KOPT-K1 (cell line): ENCODE data around the gene GLB1L.
A peak's percentile ranks its signal among the peaks of the same experiment; 100 is the strongest.
"Not testable (repeated sequence)": the region's sequence is repeated elsewhere in the genome, so short reads cannot be mapped to it uniquely, and the experiment has no call there.

Experiments
- H3K27ac ChIP-seq: fragments of 200-600 bp; sonication (generic); 2 replicates; pipeline ENCODE4 v1.5.1; 2016; ENCODE audit warnings: antibody characterized with exemption, mild to moderate bottlenecking, low read depth, low read length; ENCODE audit not compliant: poor library complexity, severe bottlenecking
- H3K36me3 ChIP-seq: fragments of 200-600 bp; sonication (generic); 2 replicates; pipeline ENCODE4 v1.5.1; 2017; ENCODE audit warnings: antibody characterized with exemption, mild to moderate bottlenecking, low read length, moderate library complexity; ENCODE audit not compliant: insufficient read depth
- H3K9me3 ChIP-seq: fragments of 200-600 bp; sonication (generic); 2 replicates; pipeline ENCODE4 v1.5.1; 2017; ENCODE audit warnings: antibody characterized with exemption, low read length, mild to moderate bottlenecking; ENCODE audit not compliant: insufficient read depth, poor library complexity, severe bottlenecking

Gene GLB1L

GRCh38 chr2:219213486-219214071 lies 31.7 kb downstream of the GLB1L start:
- H3K36me3 ChIP-seq: peaks cover 43% of the 10 kb centered on the region; the same call in 1 of the 2 replicates
- H3K9me3 ChIP-seq: no peaks in the 10 kb centered on the region
- no peak overlapping the region for H3K27ac ChIP-seq

- no peak overlapping the region for H3K27ac ChIP-seq
- H3K36me3 ChIP-seq: peaks cover 49% of the 10 kb centered on the region; the same call in 1 of the 2 replicates
- H3K9me3 ChIP-seq: no peaks in the 10 kb centered on the region
These were observed 32.2 kb downstream of the GLB1L start for GRCh38 chr2:219213026-219213415.

- peaks cover 53% of the 10 kb centered on the region; the same call in 1 of the 2 replicates for H3K36me3 ChIP-seq
- H3K9me3 ChIP-seq: no peaks in the 10 kb centered on the region
- peak overlapping the region; percentile 84 for H3K27ac ChIP-seq
These were observed 34.3 kb downstream of the GLB1L start for GRCh38 chr2:219210886-219211362.

- Histone ChIP-seq H3K36me3 (peaks cover 53% of the 10 kb centered on the region; the same call in 1 of the 2 replicates), H3K27ac (peak overlapping the region; percentile 84), H3K9me3 (no peaks in the 10 kb centered on the region)
These were observed 34.9 kb downstream of the GLB1L start for GRCh38 chr2:219210196-219210885.

- H3K9me3 ChIP-seq: no peaks in the 10 kb centered on the region
- H3K36me3 ChIP-seq: peaks cover 48% of the 10 kb centered on the region; the same call in 1 of the 2 replicates
- peak overlapping the region; percentile 84 for H3K27ac ChIP-seq
These were observed 35.7 kb downstream of the GLB1L start for GRCh38 chr2:219209236-219210195.

GRCh38 chr2:219207884-219208740 lies 37.1 kb downstream of the GLB1L start:
- Histone ChIP-seq H3K9me3 (no peaks in the 10 kb centered on the region), H3K36me3 (peaks cover 36% of the 10 kb centered on the region; the same call in 1 of the 2 replicates), H3K27ac (peak overlapping the region; percentile 84)

- H3K36me3 ChIP-seq: peaks cover 29% of the 10 kb centered on the region; the same call in 1 of the 2 replicates
- no peaks in the 10 kb centered on the region for H3K9me3 ChIP-seq
- peak overlapping the region; percentile 84 for H3K27ac ChIP-seq
These were observed 37.9 kb downstream of the GLB1L start for GRCh38 chr2:219207134-219207883.

GRCh38 chr2:219206328-219207133 lies 38.7 kb downstream of the GLB1L start, which contains the start of gene ZFAND2B:
Gene ZFAND2B, plus strand, starts transcription at chr2:219206782. Its CDS starts 206 bp downstream, at chr2:219206988.
- Histone ChIP-seq H3K36me3 (peaks cover 25% of the 10 kb centered on the region; the same call in 1 of the 2 replicates), H3K9me3 (no peaks in the 10 kb centered on the region), H3K27ac (peak within 1 kb of the TSS; percentile 84)

- Histone ChIP-seq H3K9me3 (no peaks in the 10 kb centered on the region), H3K27ac (peak overlapping the region; percentile 84), H3K36me3 (peaks cover 25% of the 10 kb centered on the region; the same call in 1 of the 2 replicates)
These were observed 39.3 kb downstream of the GLB1L start for GRCh38 chr2:219205981-219206327.

- H3K36me3 ChIP-seq: peaks cover 21% of the 10 kb centered on the region; the same call in 1 of the 2 replicates
- H3K27ac ChIP-seq: no peak overlapping the region
- no peaks in the 10 kb centered on the region for H3K9me3 ChIP-seq
These were observed 40.1 kb downstream of the GLB1L start for GRCh38 chr2:219205165-219205538.

GRCh38 chr2:219204425-219205164 lies 40.6 kb downstream of the GLB1L start:
- Histone ChIP-seq H3K9me3 (no peaks in the 10 kb centered on the region), H3K36me3 (peaks cover 16% of the 10 kb centered on the region; the same call in 1 of the 2 replicates), H3K27ac (no peak overlapping the region)

GRCh38 chr2:219201331-219201730 lies 43.9 kb downstream of the GLB1L start:
- not testable (repeated sequence) for H3K36me3 ChIP-seq, H3K27ac ChIP-seq, H3K9me3 ChIP-seq
